Liver (tissue), 9 donors: Measurements from ENCODE around the gene LAMA2. TPM values are rescaled to one million over a fixed set of nuclear protein-coding genes. Genes with fewer than 3 reads are reported as not detected.

Experiments
- DNase-seq: peaks from one replicate; pipeline ENCODE4 v3.0.0-alpha.2; 2017; ENCODE audit warnings: low spot score
- H3K27ac ChIP-seq, 2 donors: one replicate each; pipeline ENCODE4 v1.7.0; 2013; ENCODE audit warnings: inconsistent platforms in 2 of 2, low read length in 2 of 2, control low read depth in 1 of 2, low read depth in 1 of 2, mild to moderate bottlenecking in 1 of 2
- H3K27me3 ChIP-seq, 4 donors: one replicate each; pipeline versions ENCODE4 v1.6.1 to v1.7.0; 2013; ENCODE audit warnings: low read length in 3 of 4, inconsistent platforms in 1 of 4, mild to moderate bottlenecking in 1 of 4, moderate library complexity in 1 of 4; ENCODE audit not compliant: control insufficient read depth in 4 of 4, insufficient read depth in 4 of 4
- H3K36me3 ChIP-seq, 4 donors: one replicate each; pipeline versions ENCODE4 v1.6.1 to v1.7.0; 2013; ENCODE audit warnings: low read length in 3 of 4, mild to moderate bottlenecking in 3 of 4, low read depth in 1 of 4, moderate library complexity in 1 of 4; ENCODE audit not compliant: control insufficient read depth in 4 of 4, insufficient read depth in 3 of 4
- H3K4me1 ChIP-seq, 4 donors: one replicate each; pipeline versions ENCODE4 v1.6.1 to v1.7.0; 2013; ENCODE audit warnings: low read length in 3 of 4, mild to moderate bottlenecking in 3 of 4, moderate library complexity in 1 of 4; ENCODE audit not compliant: control insufficient read depth in 4 of 4, insufficient read depth in 4 of 4
- H3K4me3 ChIP-seq, 3 donors: one replicate each; pipeline versions ENCODE4 v1.6.1 to v1.7.0; 2013; ENCODE audit warnings: low read length in 3 of 3, control low read depth in 1 of 3, low read depth in 1 of 3, mild to moderate bottlenecking in 1 of 3
- H3K9ac ChIP-seq, 2 donors: one replicate each; pipeline ENCODE4 v1.7.0; 2013; ENCODE audit warnings: low read length in 2 of 2, mild to moderate bottlenecking in 2 of 2, moderate library complexity in 2 of 2, control low read depth in 1 of 2, low read depth in 1 of 2
- H3K9me3 ChIP-seq, 4 donors: one replicate each; pipeline versions ENCODE4 v1.6.1 to v1.7.0; 2013; ENCODE audit warnings: low read length in 3 of 4; ENCODE audit not compliant: control insufficient read depth in 4 of 4
- ATF3 ChIP-seq: IDR thresholded peaks from 2 replicates; pipeline ENCODE4 v1.6.1; 2016; ENCODE audit warnings: antibody characterized with exemption
- CTCF ChIP-seq: fragments of 150-350 bp; IDR thresholded peaks from 2 replicates; pipeline ENCODE4 v1.5.1; 2017; ENCODE audit warnings: improper control_type of control experiment, low read depth, low read length; ENCODE audit not compliant: missing input control
- EGR1 ChIP-seq, 2 donors: IDR thresholded peaks; 2 replicates each; pipeline ENCODE4 v1.6.1; 2016 to 2018; ENCODE audit warnings: antibody characterized with exemption in 2 of 2, low read depth in 2 of 2
- FOXA1 ChIP-seq: IDR thresholded peaks from 2 replicates; pipeline ENCODE4 v1.6.1; 2016; ENCODE audit warnings: antibody characterized with exemption
- FOXA2 ChIP-seq: IDR thresholded peaks from 2 replicates; pipeline ENCODE4 v1.6.1; 2016; ENCODE audit warnings: antibody characterized with exemption
- GABPA ChIP-seq, 2 donors: IDR thresholded peaks in 1 of 2; conservative IDR thresholded peaks in 1 of 2; 2 replicates each; pipeline ENCODE4 v1.6.1; 2016; ENCODE audit warnings: antibody characterized with exemption in 2 of 2, mild to moderate bottlenecking in 1 of 2, moderate library complexity in 1 of 2
- HNF4A ChIP-seq, 2 donors: conservative IDR thresholded peaks; 2 replicates each; pipeline ENCODE4 v1.6.1; 2016; ENCODE audit warnings: antibody characterized with exemption in 2 of 2, mild to moderate bottlenecking in 2 of 2
- HNF4G ChIP-seq: IDR thresholded peaks from 2 replicates; pipeline ENCODE4 v1.6.1; 2016; ENCODE audit warnings: antibody characterized with exemption
- JUND ChIP-seq, 2 donors: IDR thresholded peaks; 2 replicates each; pipeline ENCODE4 v1.6.1; 2016; ENCODE audit warnings: antibody characterized with exemption in 2 of 2
- MAX ChIP-seq: IDR thresholded peaks from 2 replicates; pipeline ENCODE4 v1.6.1; 2016; ENCODE audit warnings: antibody characterized with exemption
- NR2F2 ChIP-seq: IDR thresholded peaks from 2 replicates; pipeline ENCODE4 v1.6.1; 2016; ENCODE audit warnings: antibody characterized with exemption
- RAD21 ChIP-seq, 2 donors: IDR thresholded peaks; 2 replicates each; pipeline ENCODE4 v1.6.1; 2016; ENCODE audit warnings: antibody characterized with exemption in 2 of 2, mild to moderate bottlenecking in 2 of 2
- REST ChIP-seq: IDR thresholded peaks from 2 replicates; pipeline ENCODE4 v1.6.1; 2016; ENCODE audit warnings: antibody characterized with exemption, mild to moderate bottlenecking
- RXRA ChIP-seq, 2 donors: IDR thresholded peaks; 2 replicates each; pipeline ENCODE4 v1.6.1; 2017 to 2018; ENCODE audit warnings: antibody characterized with exemption in 2 of 2, mild to moderate bottlenecking in 1 of 2
- SP1 ChIP-seq: IDR thresholded peaks from 2 replicates; pipeline ENCODE4 v1.6.1; 2018; ENCODE audit warnings: antibody characterized with exemption, mild to moderate bottlenecking
- TAF1 ChIP-seq: conservative IDR thresholded peaks from 2 replicates; pipeline ENCODE4 v1.6.1; 2016; ENCODE audit warnings: antibody characterized with exemption, mild to moderate bottlenecking
- YY1 ChIP-seq: IDR thresholded peaks from 2 replicates; pipeline ENCODE4 v1.6.1; 2016; ENCODE audit warnings: antibody characterized with exemption, mild to moderate bottlenecking
- ZBTB33 ChIP-seq: IDR thresholded peaks from 2 replicates; pipeline ENCODE4 v1.6.1; 2016; ENCODE audit warnings: antibody characterized with exemption
- WGBS: extraction: QIAGEN DNeasy Blood & Tissue Kit; methylation state at CpG from one replicate; pipeline ENCODE4 v1.1.7; 2013; 5-methylcytosine and 5-hydroxymethylcytosine counted together
- polyA plus RNA-seq, 2 donors: library from polyadenylated mRNA; stranded (reverse) in 1 of 2; unstranded in 1 of 2; fragments of 200-250 nt in 1 of 2; fragments of >200 nt in 1 of 2; fragmentation: Nextera tagmentation in 1 of 2; extraction: Ambion mirVana in 1 of 2; gene quantifications; one replicate each; pipeline versions ENCODE4 v1.2.1 to v1.2.3, GENCODE V29; 2013 to 2015
- total RNA-seq, 2 donors: library from RNA; depleted of rRNA; stranded (reverse); fragments of >200 nt; gene quantifications; one replicate each; pipeline ENCODE4 v1.2.3, GENCODE V29; 2014
- donor health status: healthy.
- donor health status: healthy.
- donor health status: healthy.
- donor health status: healthy.
- donor health status: healthy.

The LAMA2 gene
- total and polyA plus RNA-seq, 4 donors, result 1.3 to 17.0 (median 3.0) TPM

- Histone ChIP-seq H3K9ac (no peak overlapping the region), H3K4me1 (no peaks in the 10 kb centered on the region), H3K36me3 (no peaks in the 10 kb centered on the region), H3K27ac (no peak overlapping the region), H3K9me3 (no peaks in the 10 kb centered on the region), H3K4me3 (no peak overlapping the region), H3K27me3 (peaks cover 0 to 3% (median 1%) of the 10 kb centered on the region in 4 donors)
- TF ChIP-seq GABPA (IDR thresholded peaks at IDR 0.05 in 1 of 2, conservative IDR thresholded peaks at IDR 0.05 in 1 of 2) (no peak), NR2F2 (no peak), FOXA2 (no peak), YY1 (no peak), RAD21 (IDR thresholded peaks at IDR 0.05) (no peak), CTCF (no peak), HNF4A (conservative IDR thresholded peaks at IDR 0.05) (no peak), EGR1 (IDR thresholded peaks at IDR 0.05; ENCODE audit: low read depth in 2 of 2) (no peak), RXRA (IDR thresholded peaks at IDR 0.05) (no peak), SP1 (no peak), MAX (no peak)
- no peak for DNase-seq
- 65% methylated on average over 3 of the region's 3 CpGs for WGBS
Measured at GRCh38 chr6:129284225-129284624, 401.3 kb downstream of the LAMA2 start.

- Histone ChIP-seq H3K9ac (no peak overlapping the region), H3K4me3 (no peak overlapping the region), H3K4me1 (no peaks in the 10 kb centered on the region), H3K36me3 (no peaks in the 10 kb centered on the region), H3K9me3 (no peaks in the 10 kb centered on the region), H3K27ac (no peak overlapping the region), H3K27me3 (peaks cover 0 to under 1% (median 0%) of the 10 kb centered on the region in 4 donors)
- no peak for DNase-seq
- TF ChIP-seq MAX (no peak), REST (no peak), EGR1 (IDR thresholded peaks at IDR 0.05; ENCODE audit: low read depth in 2 of 2) (no peak), RAD21 (IDR thresholded peaks at IDR 0.05) (no peak), SP1 (no peak), FOXA2 (no peak), FOXA1 (no peak), ZBTB33 (no peak), HNF4G (no peak), YY1 (no peak), TAF1 (no peak), ATF3 (no peak), RXRA (IDR thresholded peaks at IDR 0.05) (no peak), JUND (IDR thresholded peaks at IDR 0.05) (no peak), NR2F2 (no peak), CTCF (no peak), HNF4A (conservative IDR thresholded peaks at IDR 0.05) (no peak), GABPA (IDR thresholded peaks at IDR 0.05 in 1 of 2, conservative IDR thresholded peaks at IDR 0.05 in 1 of 2) (no peak)
- WGBS, result 73% methylated on average over 7 of the region's 7 CpGs
Measured at GRCh38 chr6:129287231-129288177, 404.6 kb downstream of the LAMA2 start.
